ENCODE measurements around the gene CCDC136.

Gene CCDC136

GRCh38 chr7:128837521-128837921 is 45.8 kb downstream of the CCDC136 start:
- TF ChIP-seq TSHZ2 (CRISPR knock-in tag; IDR thresholded peaks at IDR 0.05) = no peak
- TF ChIP-seq GLIS3 (CRISPR knock-in tag; IDR thresholded peaks at IDR 0.05) = no peak
- TF ChIP-seq ZFP3 (CRISPR knock-in tag; IDR thresholded peaks at IDR 0.05) = no peak
- no peak for TF ChIP-seq OSR1 (CRISPR knock-in tag; IDR thresholded peaks at IDR 0.05)
- no peak for TF ChIP-seq SNAI2 (CRISPR knock-in tag; IDR thresholded peaks at IDR 0.05)
- ATAC-seq = no peak

- ATAC-seq = no peak
Observed at GRCh38 chr7:128838109-128838779, 46.5 kb downstream of the CCDC136 start.

More at GRCh38 chr7:128838109-128838779, 46.5 kb downstream of the CCDC136 start:
- TF ChIP-seq TOX (CRISPR knock-in tag; IDR thresholded peaks at IDR 0.05; ENCODE audit: borderline replicate concordance) (no peak), PATZ1 (CRISPR knock-in tag; IDR thresholded peaks at IDR 0.05; ENCODE audit: borderline replicate concordance) (no peak), CSDC2 (CRISPR knock-in tag; IDR thresholded peaks at IDR 0.05) (no peak), ZNF565 (CRISPR knock-in tag; conservative IDR thresholded peaks at IDR 0.05; ENCODE audit: low read depth) (no peak), GLIS3 (CRISPR knock-in tag; IDR thresholded peaks at IDR 0.05) (no peak), ISL1 (CRISPR knock-in tag; IDR thresholded peaks at IDR 0.05) (no peak), OSR1 (CRISPR knock-in tag; IDR thresholded peaks at IDR 0.05) (no peak), ZFP30 (CRISPR knock-in tag; IDR thresholded peaks at IDR 0.05) (no peak), CREB5 (CRISPR knock-in tag; IDR thresholded peaks at IDR 0.05; ENCODE audit: low read depth) (no peak), SNAI2 (CRISPR knock-in tag; IDR thresholded peaks at IDR 0.05) (no peak), PPARA (CRISPR knock-in tag; IDR thresholded peaks at IDR 0.05; ENCODE audit: borderline replicate concordance) (no peak), ZNF70 (CRISPR knock-in tag; IDR thresholded peaks at IDR 0.05) (no peak), TCF4 (CRISPR knock-in tag; IDR thresholded peaks at IDR 0.05; ENCODE audit: borderline replicate concordance) (no peak), RARB (CRISPR knock-in tag; IDR thresholded peaks at IDR 0.05) (no peak), TSHZ2 (CRISPR knock-in tag; IDR thresholded peaks at IDR 0.05) (no peak), ZC3H10 (CRISPR knock-in tag; IDR thresholded peaks at IDR 0.05) (no peak), POU6F1 (CRISPR knock-in tag; IDR thresholded peaks at IDR 0.05; ENCODE audit: borderline replicate concordance, low read depth) (no peak), ZFP3 (CRISPR knock-in tag; IDR thresholded peaks at IDR 0.05) (no peak), ARNTL (CRISPR knock-in tag; IDR thresholded peaks at IDR 0.05; ENCODE audit: borderline replicate concordance, low read depth) (no peak), CSRNP3 (CRISPR knock-in tag; IDR thresholded peaks at IDR 0.05) (no peak)

Measured in SK-N-SH treated with all-trans-retinoic acid at 6 μM for 48 hours (cell line).